ENCODE results near the gene RASSF1.

The RASSF1 gene, protein sequence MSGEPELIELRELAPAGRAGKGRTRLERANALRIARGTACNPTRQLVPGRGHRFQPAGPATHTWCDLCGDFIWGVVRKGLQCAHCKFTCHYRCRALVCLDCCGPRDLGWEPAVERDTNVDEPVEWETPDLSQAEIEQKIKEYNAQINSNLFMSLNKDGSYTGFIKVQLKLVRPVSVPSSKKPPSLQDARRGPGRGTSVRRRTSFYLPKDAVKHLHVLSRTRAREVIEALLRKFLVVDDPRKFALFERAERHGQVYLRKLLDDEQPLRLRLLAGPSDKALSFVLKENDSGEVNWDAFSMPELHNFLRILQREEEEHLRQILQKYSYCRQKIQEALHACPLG

GRCh38 chr3:50340448-50341329 is at the start of gene RASSF1:
Gene RASSF1 (minus strand): TSS chr3:50340836. CDS start chr3:50340805, 31 bp downstream.
- peak; percentile 70 for DNase-seq

- DNase-seq, result no peak
Observed at GRCh38 chr3:50389414-50389767, 48.8 kb upstream of the RASSF1 start.

DNA sequence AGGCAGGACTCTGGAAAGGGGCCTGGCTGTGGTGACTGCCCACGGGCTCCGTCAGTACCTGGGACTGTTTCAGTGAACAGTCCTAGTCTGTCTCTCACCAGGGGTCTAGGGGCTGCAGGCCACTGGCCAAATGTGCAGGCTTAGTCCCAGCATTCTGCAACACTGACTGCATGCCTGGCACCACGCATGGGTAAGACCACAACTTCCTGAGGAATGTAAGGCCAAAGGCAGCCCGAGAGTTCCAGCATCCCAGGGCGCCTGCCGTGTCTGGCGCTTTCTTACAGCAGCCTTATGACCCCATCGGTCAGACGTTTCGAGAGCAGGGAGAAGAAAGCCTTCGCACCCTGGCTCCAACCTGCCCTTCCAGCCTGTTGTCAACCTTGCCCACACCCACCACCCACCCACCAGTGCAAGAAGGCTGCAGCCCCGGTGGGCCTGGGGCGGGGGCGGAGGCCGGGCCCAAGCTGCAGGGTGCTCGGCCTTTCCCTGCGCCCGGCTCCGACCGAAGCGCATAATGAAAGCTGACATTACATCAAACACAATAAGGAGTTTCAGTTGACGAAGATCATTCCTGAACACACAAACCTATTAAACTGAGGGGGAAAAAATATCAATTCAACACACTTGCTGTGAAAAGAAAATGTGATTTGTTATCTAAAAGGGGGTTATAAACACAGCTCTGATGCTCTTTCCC is 48.2 kb upstream of the RASSF1 start:
- no peak for DNase-seq

DNA sequence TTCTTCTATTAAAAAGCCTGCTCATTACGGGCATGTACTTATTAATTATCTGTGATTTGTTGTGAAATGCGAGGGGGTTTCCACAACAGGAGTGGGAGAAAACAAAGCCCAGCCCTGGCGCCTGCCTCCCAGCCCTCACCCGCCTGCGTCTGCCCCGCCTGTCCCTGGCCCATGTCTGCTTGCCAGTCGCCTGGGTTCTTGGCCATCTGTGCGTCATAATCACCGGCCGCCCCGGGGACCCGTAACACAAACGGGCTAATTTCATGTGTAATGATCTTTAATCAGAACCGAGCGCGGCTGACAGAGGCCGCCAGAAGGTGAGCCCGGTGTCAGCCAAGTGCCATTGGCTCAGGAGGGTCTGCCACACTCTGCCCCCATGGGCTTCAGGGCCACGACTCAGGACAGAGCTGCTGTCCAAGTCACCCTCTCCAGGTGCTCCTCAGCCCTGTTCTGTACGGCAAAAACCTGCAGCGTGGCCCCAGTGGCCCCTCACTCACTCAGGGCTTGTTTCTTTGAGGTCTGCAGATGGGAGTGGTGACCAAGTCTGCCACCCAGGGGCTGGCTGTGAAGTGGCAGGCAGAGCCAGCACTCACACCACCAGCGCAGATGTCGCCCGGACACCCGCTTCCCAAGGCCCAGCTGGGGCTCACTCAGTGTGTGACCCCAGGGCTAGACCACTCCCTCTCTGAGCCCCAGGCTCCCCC is 47.5 kb upstream of the RASSF1 start:
- DNase-seq, result no peak

DNA sequence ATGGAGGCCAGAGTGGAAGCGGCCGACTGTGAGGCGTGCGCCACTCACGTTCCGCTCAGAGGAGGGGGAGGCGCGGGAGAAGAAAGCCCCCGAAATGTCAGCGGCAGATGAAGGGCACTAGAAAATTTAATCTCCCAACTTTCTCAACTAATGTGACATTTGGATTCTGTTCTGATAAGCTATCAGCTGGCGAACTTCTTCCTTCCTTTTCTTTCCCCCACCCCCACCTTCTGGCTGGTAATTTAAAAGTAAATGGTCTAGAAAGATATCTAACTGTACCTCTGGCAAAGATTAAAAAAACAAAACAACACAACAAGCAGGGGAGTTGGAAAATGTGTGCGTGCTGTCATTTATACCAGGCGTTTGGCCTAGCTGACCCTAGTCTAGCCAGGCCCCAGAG is 45.1 kb upstream of the RASSF1 start:
- DNase-seq, result no peak

- no peak for DNase-seq
Observed at GRCh38 chr3:50383750-50384149, 43.1 kb upstream of the RASSF1 start.

- no peak for DNase-seq
Observed at GRCh38 chr3:50382722-50383121, 42.1 kb upstream of the RASSF1 start.

GRCh38 chr3:50381383-50381782 is 40.7 kb upstream of the RASSF1 start:
- DNase-seq, result no peak

DNA sequence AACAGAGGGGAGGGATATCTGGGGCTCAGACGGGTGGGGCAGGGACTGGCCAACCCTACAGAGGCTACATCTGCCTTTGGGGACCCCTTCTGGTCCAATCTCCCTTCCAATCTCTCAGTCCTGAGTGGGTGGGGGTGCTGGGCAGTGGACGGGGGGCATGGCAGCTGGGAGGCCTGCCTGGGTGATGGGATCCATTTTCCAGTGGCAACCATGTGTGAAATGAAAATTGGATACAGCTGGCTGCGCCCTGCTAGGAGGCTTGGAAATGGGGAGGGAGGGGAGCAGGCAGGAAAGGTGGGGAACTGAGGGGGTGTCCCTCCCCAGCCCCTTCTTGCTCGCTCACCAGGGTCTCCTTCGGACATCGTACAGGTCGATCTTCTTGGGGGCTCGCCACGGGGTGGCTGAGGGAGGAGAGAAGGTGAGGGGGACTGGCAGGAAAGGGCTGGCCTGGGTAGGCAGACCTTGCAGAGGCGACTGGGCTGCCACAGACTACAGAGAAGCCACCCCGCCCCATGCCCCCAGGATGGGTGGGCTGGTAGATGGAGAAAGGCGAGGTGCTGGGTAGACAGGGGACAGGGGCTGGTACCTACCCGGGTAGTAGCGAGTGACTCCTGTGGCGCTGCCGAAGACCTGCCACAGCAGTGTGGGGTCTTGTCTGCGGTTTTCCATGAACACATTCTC is 39.9 kb upstream of the RASSF1 start:
- no peak for DNase-seq

GRCh38 chr3:50378757-50379156 is 38.1 kb upstream of the RASSF1 start:
- no peak for DNase-seq

DNA sequence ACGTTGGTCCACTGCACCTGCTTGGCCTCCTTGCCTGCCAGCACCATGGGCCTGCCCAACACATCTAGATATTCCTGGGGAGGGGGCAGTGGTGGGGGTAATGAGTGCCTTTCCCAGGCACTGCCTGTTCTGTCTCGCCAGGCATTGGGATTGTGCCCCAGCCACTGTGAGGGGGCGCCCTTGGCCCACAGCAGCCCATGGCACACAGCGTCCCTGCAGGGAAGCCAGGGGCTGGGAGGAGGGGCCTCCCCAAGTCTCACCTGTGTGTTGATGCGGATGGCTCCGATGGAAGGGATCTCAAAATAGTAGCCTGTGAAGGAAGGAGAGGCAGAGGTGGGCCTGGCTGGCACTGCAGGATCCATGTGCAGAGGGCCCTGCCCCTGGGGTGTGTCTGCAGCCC is 37.4 kb upstream of the RASSF1 start:
- DNase-seq, result no peak

GRCh38 chr3:50375258-50375931 is 34.8 kb upstream of the RASSF1 start:
- DNase-seq, result no peak

DNA sequence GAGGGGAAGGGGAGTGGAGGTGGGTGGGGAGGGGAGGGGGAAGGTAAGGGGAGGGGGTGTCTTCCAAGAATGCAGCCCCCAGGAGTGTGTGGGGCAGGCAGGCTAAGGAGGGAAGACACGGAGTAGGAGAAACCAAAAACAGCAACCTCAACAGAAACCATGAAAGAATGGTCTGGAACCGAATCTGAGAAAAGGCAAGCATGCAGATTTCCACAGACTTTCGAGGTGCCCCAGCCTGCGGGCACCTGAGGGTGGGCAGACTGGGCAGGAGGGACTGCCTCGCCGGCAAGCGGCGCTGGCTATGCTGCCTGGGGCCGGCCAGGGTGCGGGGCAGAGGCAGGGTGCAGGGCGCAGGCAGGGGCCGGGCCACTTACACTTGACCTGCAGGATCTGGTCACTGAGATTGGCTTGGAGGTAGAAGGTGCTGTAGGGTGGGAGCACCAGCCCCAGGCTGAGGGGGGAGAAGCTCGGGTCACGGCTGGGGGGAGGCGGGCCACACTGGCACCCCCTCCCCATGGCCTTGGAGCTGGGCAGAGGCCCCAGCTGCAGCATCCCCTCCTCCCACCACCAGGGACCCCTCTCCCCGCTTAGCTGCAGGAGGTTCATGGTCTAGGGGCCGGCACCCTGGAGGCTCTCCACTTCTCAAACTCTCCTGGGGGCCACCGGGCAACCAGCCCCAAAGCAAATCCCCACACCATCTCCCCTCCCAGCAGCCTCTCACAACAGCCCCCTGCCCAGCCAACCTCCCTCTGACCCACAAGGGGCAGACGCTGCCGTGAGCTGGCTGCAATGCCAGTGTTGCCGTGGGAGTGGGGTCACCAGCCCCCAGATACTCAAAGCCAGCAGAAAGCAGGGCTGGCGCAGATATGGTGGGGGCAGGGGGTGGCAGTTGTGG is 34.0 kb upstream of the RASSF1 start:
- no peak for DNase-seq

DNA sequence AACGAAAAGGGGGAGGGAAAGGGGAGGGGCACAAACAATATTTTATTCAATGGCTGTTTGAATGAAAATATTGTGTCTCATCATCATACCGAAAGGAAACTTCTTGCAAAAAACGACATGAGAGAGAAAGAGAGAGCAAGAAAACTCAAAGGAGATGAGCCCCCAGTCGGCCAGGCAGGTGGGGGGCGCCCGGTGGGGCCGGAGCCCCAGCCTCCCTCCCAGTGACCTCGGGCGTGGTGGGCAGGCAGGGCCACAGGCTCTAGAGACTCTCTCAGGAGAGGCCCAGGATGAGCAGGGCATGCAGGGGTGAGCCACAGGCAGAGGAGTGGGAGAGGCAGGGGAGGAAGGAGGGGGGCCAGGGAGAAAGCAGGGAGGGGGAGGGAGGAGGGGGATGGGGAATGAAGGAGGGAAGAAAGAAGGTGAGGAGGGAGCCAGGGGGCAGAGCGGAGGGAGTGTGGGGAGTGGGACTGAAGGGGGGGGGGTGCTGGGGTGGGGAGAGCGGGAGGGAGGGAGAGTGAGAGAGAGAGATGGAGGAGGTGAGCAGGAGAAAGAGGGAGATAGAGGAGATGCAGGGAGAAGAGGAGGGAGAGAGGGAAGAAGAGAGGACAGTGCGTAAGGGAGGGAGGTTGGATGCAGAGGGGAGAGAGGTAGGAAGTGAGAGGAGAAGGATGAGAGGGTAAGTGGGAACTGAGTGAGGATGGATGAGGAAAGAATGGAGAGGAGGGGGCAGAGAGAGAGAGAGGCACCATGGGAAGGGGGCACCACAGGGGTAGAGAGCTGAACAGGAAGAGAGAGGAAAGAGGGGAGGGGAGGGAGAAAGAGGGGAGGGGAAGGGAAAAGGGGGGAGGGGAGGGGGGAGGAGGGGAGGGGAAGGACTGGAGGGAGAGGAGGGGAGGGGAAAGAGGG is 32.8 kb upstream of the RASSF1 start:
- DNase-seq, result no peak

DNA sequence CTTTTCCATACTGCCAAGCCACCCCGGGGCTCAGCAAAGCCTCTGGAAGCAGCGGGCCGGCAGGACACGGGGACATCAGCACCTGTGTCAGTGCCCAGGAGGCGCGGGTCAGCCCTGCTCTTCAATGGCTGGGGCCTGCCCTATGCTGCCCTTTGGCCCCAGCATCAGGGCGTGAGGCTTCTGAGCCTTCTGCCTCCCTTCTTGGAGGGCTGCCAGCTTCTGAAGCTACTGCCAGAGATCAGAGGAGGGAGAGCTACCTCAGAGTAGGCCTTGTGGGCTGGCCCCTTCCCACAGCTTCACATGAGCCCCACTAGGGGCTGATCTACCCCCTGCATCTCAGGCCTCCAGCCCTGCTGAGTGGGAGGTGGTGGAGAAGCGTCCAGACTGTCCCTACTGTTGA is 31.7 kb upstream of the RASSF1 start:
- no peak for DNase-seq

GRCh38 chr3:50371133-50371685 is 30.6 kb upstream of the RASSF1 start:
- DNase-seq, result no peak

- no peak for DNase-seq
Observed at GRCh38 chr3:50370594-50370993, 30.0 kb upstream of the RASSF1 start.

DNA sequence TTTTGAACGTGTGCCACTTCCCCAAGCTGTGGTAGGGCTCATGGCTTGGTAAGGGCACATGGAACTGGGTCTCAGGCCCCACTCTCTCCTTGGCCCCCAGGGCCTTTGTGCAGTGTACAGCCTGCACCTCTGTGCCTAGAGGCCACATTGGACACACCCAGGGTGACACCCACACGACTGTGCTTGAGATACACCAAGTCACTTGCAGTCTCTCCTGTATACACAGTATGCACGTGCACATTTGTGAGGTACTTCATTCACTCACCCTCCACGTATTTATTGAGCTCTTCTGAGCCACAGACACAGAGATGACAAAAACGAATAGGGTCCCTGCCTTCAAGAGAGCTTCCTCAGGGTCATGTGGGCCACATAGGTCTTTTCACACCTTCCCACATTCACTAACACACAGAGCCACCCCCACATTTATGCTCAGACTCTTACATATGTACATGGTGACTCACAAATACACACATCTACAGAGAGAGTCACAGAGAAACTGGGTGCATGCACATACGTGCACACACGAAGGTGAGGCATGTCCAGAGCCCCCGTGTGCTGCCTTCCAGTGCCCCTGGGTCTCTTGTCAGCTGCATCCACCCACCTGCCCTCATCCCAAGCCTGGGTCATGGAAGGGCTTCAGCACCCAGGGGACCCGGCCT is 28.5 kb upstream of the RASSF1 start:
- DNase-seq, result no peak

DNA sequence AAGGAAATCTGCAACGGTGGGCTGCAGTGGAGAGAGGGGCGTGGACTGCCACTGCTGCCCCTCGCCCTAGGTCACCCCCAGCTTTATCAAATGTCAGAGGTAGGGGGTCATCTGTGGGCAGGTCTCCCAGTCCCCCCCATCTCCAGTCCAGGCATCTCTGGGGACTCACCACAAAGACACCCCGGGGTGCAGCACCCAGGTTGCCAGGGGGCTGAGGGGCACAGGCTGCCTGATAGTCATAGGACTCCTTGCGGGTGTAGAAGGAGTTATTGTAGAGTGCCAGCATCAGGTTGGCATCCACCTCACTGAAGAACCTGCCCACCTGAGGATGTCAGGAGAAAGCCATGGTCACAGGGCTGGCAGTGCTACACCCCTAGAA is 25.2 kb upstream of the RASSF1 start:
- DNase-seq, result no peak

Data from CD4-positive, alpha-beta T cell treated with Interferon gamma for 1 hour (primary cell).